K562 (cell line): ENCODE data around the gene SPATA45. TPM values are rescaled to one million over a fixed set of nuclear protein-coding genes. Genes with fewer than 3 reads are reported as not detected.

Experiments used
- BRD4 ChIP-seq: fragments of 200-600 bp; sonication (generic); IDR thresholded peaks from 2 replicates; pipeline ENCODE4 v1.6.1; 2017; ENCODE audit warnings: inconsistent platforms
- PRPF4 ChIP-seq: fragments of 200-400 bp; formaldehyde crosslinking; IDR thresholded peaks from one replicate; pipeline ENCODE4 v1.6.1; 2017; ENCODE audit warnings: low read length, low read depth, mild to moderate bottlenecking; ENCODE audit not compliant: insufficient read depth, poor library complexity, severe bottlenecking
- SRSF9 ChIP-seq: fragments of 200-400 bp; formaldehyde crosslinking; IDR thresholded peaks from 2 replicates; pipeline ENCODE4 v1.6.1; 2017; ENCODE audit warnings: low read depth, low read length, borderline replicate concordance
- polyA plus RNA-seq, 8 experiments: library from polyadenylated mRNA; depleted of rRNA in 4 of 8; stranded (reverse) in 5 of 8; unstranded in 3 of 8; fragments of >200 nt; fragmentation: Nextera tagmentation in 2 of 8; fragmentation: Illumina TruSeq in 1 of 8; extraction: Ambion mirVana in 2 of 8; extraction: Trizol in 1 of 8; gene quantifications; 2 replicates each; pipeline versions ENCODE4 v1.2.1 to v1.2.3, GENCODE V29; 2011 to 2014; ENCODE audit warnings: inconsistent platforms in 1 of 8, missing spikeins in 1 of 8
- total RNA-seq, 7 experiments: library from RNA; depleted of rRNA in 6 of 7; stranded (reverse); fragments of >200 nt in 6 of 7; fragmentation: Illumina TruSeq in 2 of 7; extraction: Trizol in 2 of 7; gene quantifications; 2 replicates each; pipeline versions ENCODE4 v1.2.1 to v1.2.3, GENCODE V29; 2011 to 2021; ENCODE audit warnings: low replicate concordance in 1 of 7
- TF ChIP-seq, protein P1 (sequence below): sonication (generic); IDR thresholded peaks from 2 replicates; pipeline ENCODE4 v1.6.1; 2016
- TF ChIP-seq, protein P2 (sequence below): fragments of 250-450 bp; sonication (Bioruptor Pico); IDR thresholded peaks from 2 replicates; pipeline ENCODE4 v1.4.0; 2020; ENCODE audit warnings: mild to moderate bottlenecking, moderate library complexity
- TF ChIP-seq, protein P3 (sequence below): fragments of 250-450 bp; sonication (Bioruptor Pico); IDR thresholded peaks from 2 replicates; pipeline ENCODE4 v1.9.0; 2021; ENCODE audit warnings: mild to moderate bottlenecking, inconsistent platforms
- TF ChIP-seq, protein P4 (sequence below): fragments of 200-600 bp; sonication (generic); IDR thresholded peaks from one replicate; pipeline ENCODE4 v1.6.1; 2012; ENCODE audit warnings: mild to moderate bottlenecking, low read depth, low read length, inconsistent platforms

Gene SPATA45
- total and polyA plus RNA-seq, 9 of the 15 experiments (the other 6 are each of a cell fraction or from before 2014, with no cell fraction given) = 0.18 TPM; not detected in 8

DNA sequence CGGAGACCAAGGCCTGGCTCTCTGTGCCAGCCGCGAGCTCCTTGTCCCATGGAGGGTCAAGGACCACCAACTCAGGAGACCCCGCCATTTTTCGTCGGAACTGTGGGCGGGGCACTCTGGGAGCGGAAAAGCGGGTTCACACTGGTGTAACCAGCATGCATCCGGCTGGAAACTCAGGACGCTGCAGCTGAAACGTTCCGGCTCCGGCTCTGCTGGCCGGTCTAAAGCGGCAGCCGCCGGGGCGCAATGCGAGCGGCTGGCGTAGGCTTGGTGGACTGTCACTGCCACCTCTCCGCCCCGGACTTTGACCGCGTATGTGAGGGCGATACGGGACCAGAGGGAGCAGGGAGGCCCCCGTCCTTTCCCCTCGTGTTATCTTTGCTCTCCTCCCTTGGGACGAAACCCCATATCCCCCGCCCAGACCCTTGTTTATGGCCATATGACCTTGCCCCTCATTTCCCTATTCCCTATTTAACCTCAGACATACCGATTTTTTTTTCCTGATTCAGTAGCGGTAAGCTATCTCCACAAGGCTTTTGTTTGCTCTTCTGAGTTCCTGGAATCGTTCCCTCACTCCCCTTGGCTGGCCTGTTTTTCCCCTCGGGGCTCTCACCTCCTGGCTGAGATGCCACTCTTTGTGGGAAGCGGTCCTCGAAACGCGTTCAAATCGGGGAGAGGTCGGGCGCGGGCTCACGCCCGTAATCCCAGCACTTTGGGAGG, 55.6 kb downstream of the SPATA45 start, which contains the start of the genes NSL1 and TATDN3 (continued):
- TF ChIP-seq, protein P1, sequence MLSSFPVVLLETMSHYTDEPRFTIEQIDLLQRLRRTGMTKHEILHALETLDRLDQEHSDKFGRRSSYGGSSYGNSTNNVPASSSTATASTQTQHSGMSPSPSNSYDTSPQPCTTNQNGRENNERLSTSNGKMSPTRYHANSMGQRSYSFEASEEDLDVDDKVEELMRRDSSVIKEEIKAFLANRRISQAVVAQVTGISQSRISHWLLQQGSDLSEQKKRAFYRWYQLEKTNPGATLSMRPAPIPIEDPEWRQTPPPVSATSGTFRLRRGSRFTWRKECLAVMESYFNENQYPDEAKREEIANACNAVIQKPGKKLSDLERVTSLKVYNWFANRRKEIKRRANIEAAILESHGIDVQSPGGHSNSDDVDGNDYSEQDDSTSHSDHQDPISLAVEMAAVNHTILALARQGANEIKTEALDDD = peak; percentile 53; the same call in 1 of the 2 replicates
- TF ChIP-seq BRD4 (peak; percentile 92), SRSF9 (no peak), PRPF4 (no peak)
- TF ChIP-seq, protein P2, sequence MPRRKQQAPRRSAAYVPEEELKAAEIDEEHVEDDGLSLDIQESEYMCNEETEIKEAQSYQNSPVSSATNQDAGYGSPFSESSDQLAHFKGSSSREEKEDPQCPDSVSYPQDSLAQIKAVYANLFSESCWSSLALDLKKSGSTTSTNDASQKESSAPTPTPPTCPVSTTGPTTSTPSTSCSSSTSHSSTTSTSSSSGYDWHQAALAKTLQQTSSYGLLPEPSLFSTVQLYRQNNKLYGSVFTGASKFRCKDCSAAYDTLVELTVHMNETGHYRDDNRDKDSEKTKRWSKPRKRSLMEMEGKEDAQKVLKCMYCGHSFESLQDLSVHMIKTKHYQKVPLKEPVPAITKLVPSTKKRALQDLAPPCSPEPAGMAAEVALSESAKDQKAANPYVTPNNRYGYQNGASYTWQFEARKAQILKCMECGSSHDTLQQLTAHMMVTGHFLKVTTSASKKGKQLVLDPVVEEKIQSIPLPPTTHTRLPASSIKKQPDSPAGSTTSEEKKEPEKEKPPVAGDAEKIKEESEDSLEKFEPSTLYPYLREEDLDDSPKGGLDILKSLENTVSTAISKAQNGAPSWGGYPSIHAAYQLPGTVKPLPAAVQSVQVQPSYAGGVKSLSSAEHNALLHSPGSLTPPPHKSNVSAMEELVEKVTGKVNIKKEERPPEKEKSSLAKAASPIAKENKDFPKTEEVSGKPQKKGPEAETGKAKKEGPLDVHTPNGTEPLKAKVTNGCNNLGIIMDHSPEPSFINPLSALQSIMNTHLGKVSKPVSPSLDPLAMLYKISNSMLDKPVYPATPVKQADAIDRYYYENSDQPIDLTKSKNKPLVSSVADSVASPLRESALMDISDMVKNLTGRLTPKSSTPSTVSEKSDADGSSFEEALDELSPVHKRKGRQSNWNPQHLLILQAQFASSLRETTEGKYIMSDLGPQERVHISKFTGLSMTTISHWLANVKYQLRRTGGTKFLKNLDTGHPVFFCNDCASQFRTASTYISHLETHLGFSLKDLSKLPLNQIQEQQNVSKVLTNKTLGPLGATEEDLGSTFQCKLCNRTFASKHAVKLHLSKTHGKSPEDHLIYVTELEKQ (CRISPR knock-in tag) = no peak; the same call in 1 of the 2 replicates
- TF ChIP-seq, protein P3, sequence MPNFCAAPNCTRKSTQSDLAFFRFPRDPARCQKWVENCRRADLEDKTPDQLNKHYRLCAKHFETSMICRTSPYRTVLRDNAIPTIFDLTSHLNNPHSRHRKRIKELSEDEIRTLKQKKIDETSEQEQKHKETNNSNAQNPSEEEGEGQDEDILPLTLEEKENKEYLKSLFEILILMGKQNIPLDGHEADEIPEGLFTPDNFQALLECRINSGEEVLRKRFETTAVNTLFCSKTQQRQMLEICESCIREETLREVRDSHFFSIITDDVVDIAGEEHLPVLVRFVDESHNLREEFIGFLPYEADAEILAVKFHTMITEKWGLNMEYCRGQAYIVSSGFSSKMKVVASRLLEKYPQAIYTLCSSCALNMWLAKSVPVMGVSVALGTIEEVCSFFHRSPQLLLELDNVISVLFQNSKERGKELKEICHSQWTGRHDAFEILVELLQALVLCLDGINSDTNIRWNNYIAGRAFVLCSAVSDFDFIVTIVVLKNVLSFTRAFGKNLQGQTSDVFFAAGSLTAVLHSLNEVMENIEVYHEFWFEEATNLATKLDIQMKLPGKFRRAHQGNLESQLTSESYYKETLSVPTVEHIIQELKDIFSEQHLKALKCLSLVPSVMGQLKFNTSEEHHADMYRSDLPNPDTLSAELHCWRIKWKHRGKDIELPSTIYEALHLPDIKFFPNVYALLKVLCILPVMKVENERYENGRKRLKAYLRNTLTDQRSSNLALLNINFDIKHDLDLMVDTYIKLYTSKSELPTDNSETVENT (CRISPR knock-in tag) = peak; percentile 96
- TF ChIP-seq, protein P4, sequence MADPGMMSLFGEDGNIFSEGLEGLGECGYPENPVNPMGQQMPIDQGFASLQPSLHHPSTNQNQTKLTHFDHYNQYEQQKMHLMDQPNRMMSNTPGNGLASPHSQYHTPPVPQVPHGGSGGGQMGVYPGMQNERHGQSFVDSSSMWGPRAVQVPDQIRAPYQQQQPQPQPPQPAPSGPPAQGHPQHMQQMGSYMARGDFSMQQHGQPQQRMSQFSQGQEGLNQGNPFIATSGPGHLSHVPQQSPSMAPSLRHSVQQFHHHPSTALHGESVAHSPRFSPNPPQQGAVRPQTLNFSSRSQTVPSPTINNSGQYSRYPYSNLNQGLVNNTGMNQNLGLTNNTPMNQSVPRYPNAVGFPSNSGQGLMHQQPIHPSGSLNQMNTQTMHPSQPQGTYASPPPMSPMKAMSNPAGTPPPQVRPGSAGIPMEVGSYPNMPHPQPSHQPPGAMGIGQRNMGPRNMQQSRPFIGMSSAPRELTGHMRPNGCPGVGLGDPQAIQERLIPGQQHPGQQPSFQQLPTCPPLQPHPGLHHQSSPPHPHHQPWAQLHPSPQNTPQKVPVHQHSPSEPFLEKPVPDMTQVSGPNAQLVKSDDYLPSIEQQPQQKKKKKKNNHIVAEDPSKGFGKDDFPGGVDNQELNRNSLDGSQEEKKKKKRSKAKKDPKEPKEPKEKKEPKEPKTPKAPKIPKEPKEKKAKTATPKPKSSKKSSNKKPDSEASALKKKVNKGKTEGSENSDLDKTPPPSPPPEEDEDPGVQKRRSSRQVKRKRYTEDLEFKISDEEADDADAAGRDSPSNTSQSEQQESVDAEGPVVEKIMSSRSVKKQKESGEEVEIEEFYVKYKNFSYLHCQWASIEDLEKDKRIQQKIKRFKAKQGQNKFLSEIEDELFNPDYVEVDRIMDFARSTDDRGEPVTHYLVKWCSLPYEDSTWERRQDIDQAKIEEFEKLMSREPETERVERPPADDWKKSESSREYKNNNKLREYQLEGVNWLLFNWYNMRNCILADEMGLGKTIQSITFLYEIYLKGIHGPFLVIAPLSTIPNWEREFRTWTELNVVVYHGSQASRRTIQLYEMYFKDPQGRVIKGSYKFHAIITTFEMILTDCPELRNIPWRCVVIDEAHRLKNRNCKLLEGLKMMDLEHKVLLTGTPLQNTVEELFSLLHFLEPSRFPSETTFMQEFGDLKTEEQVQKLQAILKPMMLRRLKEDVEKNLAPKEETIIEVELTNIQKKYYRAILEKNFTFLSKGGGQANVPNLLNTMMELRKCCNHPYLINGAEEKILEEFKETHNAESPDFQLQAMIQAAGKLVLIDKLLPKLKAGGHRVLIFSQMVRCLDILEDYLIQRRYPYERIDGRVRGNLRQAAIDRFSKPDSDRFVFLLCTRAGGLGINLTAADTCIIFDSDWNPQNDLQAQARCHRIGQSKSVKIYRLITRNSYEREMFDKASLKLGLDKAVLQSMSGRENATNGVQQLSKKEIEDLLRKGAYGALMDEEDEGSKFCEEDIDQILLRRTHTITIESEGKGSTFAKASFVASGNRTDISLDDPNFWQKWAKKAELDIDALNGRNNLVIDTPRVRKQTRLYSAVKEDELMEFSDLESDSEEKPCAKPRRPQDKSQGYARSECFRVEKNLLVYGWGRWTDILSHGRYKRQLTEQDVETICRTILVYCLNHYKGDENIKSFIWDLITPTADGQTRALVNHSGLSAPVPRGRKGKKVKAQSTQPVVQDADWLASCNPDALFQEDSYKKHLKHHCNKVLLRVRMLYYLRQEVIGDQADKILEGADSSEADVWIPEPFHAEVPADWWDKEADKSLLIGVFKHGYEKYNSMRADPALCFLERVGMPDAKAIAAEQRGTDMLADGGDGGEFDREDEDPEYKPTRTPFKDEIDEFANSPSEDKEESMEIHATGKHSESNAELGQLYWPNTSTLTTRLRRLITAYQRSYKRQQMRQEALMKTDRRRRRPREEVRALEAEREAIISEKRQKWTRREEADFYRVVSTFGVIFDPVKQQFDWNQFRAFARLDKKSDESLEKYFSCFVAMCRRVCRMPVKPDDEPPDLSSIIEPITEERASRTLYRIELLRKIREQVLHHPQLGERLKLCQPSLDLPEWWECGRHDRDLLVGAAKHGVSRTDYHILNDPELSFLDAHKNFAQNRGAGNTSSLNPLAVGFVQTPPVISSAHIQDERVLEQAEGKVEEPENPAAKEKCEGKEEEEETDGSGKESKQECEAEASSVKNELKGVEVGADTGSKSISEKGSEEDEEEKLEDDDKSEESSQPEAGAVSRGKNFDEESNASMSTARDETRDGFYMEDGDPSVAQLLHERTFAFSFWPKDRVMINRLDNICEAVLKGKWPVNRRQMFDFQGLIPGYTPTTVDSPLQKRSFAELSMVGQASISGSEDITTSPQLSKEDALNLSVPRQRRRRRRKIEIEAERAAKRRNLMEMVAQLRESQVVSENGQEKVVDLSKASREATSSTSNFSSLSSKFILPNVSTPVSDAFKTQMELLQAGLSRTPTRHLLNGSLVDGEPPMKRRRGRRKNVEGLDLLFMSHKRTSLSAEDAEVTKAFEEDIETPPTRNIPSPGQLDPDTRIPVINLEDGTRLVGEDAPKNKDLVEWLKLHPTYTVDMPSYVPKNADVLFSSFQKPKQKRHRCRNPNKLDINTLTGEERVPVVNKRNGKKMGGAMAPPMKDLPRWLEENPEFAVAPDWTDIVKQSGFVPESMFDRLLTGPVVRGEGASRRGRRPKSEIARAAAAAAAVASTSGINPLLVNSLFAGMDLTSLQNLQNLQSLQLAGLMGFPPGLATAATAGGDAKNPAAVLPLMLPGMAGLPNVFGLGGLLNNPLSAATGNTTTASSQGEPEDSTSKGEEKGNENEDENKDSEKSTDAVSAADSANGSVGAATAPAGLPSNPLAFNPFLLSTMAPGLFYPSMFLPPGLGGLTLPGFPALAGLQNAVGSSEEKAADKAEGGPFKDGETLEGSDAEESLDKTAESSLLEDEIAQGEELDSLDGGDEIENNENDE = no peak
